Measurements from ENCODE around the gene EVI2B. TPM values are rescaled to one million over a fixed set of nuclear protein-coding genes. Genes with fewer than 3 reads are reported as not detected.

The EVI2B gene
- polyA plus RNA-seq, 1 experiment, result 0.12 TPM

DNA sequence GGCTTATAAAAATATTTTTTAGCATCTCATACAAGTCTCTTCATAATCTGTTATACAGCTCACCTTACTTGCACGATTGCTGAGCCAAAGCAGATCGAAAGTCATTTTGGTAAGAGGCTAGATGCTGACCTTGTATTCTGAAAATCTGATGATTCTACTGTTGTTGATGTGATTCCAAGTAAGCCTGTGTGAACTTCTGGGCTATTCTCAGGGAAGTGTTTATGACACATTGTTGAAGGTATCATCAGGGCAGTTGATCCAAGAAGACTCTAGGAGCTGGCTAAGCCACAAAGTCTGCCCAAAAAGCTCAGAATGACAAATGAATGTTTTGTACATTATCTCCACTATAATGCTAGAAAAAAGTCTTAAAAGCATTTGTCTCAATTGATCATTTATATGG lies 32.8 kb downstream of the EVI2B start:
- H3K4me3 ChIP-seq (ENCODE audit: low read depth, low read length), result no peak overlapping the region
- TF ChIP-seq, protein P1, sequence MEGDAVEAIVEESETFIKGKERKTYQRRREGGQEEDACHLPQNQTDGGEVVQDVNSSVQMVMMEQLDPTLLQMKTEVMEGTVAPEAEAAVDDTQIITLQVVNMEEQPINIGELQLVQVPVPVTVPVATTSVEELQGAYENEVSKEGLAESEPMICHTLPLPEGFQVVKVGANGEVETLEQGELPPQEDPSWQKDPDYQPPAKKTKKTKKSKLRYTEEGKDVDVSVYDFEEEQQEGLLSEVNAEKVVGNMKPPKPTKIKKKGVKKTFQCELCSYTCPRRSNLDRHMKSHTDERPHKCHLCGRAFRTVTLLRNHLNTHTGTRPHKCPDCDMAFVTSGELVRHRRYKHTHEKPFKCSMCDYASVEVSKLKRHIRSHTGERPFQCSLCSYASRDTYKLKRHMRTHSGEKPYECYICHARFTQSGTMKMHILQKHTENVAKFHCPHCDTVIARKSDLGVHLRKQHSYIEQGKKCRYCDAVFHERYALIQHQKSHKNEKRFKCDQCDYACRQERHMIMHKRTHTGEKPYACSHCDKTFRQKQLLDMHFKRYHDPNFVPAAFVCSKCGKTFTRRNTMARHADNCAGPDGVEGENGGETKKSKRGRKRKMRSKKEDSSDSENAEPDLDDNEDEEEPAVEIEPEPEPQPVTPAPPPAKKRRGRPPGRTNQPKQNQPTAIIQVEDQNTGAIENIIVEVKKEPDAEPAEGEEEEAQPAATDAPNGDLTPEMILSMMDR (IDR thresholded peaks at IDR 0.05; ENCODE audit: insufficient read depth, low read depth, low read length), result no peak
- DNase-seq (ENCODE audit: low read depth), result no peak
- peaks cover 2% of the 10 kb centered on the region; the same call in 1 of the 2 replicates for H3K36me3 ChIP-seq (ENCODE audit: control insufficient read depth, insufficient read depth, low read length)
- ChIA-PET CTCF (no interaction called here), POLR2A (no interaction called here)
- no peaks in the 10 kb centered on the region for H3K27me3 ChIP-seq (ENCODE audit: control insufficient read depth, insufficient read depth, low read length)

DNA sequence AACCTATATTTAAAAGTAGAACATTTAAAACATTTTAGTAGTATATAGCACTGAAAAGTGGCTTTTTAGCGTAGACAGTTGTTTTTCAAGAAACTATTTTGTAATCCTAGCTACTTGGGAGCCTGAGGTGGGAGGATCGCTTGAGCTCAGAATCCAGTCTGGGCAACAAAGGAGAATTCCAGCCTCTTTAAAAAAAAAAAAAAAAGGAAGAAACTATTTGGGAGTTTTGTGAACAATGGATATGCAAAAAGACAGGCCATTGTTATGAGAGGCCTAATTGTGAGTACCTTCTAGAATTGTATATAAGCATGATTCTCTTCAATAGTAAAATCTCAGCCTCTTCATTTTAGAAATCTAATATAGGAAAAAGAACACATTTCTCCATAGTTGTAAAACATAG lies 34.5 kb downstream of the EVI2B start:
- TF ChIP-seq, protein P1 (IDR thresholded peaks at IDR 0.05; ENCODE audit: insufficient read depth, low read depth, low read length), result no peak
- Histone ChIP-seq H3K36me3 (ENCODE audit: control insufficient read depth, insufficient read depth, low read length) (peaks cover 2% of the 10 kb centered on the region; the same call in 1 of the 2 replicates), H3K27me3 (ENCODE audit: control insufficient read depth, insufficient read depth, low read length) (no peaks in the 10 kb centered on the region), H3K4me3 (ENCODE audit: low read depth, low read length) (no peak overlapping the region)
- no peak for DNase-seq (ENCODE audit: low read depth)
- ChIA-PET POLR2A (interaction anchor here (0.6 kb wide), 2 partner anchors 22 to 29 kb away, joined by 14 to 15 read pairs; no protein-coding TSS in a partner anchor), CTCF (no interaction called here)

DNA sequence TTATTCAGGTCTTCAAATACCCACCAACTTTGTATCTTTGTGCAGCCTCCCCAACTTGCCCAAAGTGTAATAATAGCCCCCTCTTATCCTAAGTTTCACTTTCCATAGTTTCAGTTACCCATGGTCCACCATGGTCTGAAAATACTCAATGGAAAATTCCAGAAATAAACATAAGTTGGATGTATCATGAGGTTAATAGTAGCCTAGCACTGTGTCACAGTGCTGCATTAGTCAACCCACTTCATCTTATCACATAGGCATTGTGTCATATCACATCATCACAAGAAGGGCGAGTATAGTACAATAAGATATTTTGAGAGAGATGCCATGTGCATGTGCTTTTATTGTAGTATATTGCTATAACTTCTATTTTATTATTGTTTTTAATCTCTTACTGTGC lies 38.7 kb downstream of the EVI2B start:
- peaks cover 2% of the 10 kb centered on the region; the same call in 1 of the 2 replicates for H3K36me3 ChIP-seq (ENCODE audit: control insufficient read depth, insufficient read depth, low read length)
- H3K4me3 ChIP-seq (ENCODE audit: low read depth, low read length), result no peak overlapping the region
- no peaks in the 10 kb centered on the region for H3K27me3 ChIP-seq (ENCODE audit: control insufficient read depth, insufficient read depth, low read length)
- DNase-seq (ENCODE audit: low read depth), result no peak
- CTCF ChIA-PET, result no interaction called here
- POLR2A ChIA-PET, result no interaction called here
- TF ChIP-seq, protein P1 (IDR thresholded peaks at IDR 0.05; ENCODE audit: insufficient read depth, low read depth, low read length), result no peak

DNA sequence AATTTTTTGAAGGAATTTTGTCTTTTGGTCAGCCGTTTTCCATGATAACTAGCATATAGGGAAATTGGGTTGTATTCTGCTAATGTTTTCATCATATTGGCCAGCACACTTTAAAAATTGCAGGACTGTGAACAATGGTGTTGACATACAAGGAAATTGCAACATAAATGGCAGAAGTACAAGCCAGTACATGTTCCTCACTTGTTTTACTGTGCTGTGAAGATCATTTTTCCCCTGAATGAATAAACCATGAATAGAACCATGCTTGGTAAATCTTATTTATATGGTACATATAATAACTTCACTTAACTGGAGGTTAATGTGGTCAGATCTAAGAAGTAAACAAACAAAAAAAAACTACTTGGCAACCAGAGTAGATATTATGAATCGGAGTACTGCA lies 39.6 kb downstream of the EVI2B start:
- peaks cover 2% of the 10 kb centered on the region; the same call in 1 of the 2 replicates for H3K36me3 ChIP-seq (ENCODE audit: control insufficient read depth, insufficient read depth, low read length)
- DNase-seq (ENCODE audit: low read depth), result peak; percentile 41
- ChIA-PET POLR2A (no interaction called here), CTCF (no interaction called here)
- no peak overlapping the region for H3K4me3 ChIP-seq (ENCODE audit: low read depth, low read length)
- H3K27me3 ChIP-seq (ENCODE audit: control insufficient read depth, insufficient read depth, low read length), result no peaks in the 10 kb centered on the region
- TF ChIP-seq, protein P1 (IDR thresholded peaks at IDR 0.05; ENCODE audit: insufficient read depth, low read depth, low read length), result no peak

DNA sequence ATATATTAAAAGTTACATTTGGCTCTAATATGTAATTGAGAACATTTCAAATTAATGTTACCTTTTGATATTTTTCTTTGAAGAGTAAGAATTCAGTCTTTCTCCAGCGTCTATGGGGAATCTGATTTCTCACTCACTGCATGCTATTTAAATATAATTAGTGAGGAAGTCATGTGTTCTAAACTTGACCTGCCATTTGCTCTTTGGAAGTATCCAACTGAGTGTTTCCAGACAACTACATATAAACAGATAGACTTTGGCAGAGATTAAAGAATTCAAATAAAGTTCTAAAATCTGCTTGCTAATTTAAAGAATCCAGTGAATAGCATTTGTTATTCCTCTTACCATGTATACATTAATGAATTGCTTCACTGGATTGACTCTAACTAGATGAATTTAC lies 40.3 kb downstream of the EVI2B start:
- POLR2A ChIA-PET, result no interaction called here
- DNase-seq (ENCODE audit: low read depth), result no peak
- H3K4me3 ChIP-seq (ENCODE audit: low read depth, low read length), result no peak overlapping the region

More for the DNA sequence above, 40.3 kb downstream of the EVI2B start:
- Histone ChIP-seq H3K36me3 (ENCODE audit: control insufficient read depth, insufficient read depth, low read length) (peaks cover 2% of the 10 kb centered on the region; the same call in 1 of the 2 replicates), H3K27me3 (ENCODE audit: control insufficient read depth, insufficient read depth, low read length) (no peaks in the 10 kb centered on the region)
- TF ChIP-seq, protein P1 (IDR thresholded peaks at IDR 0.05; ENCODE audit: insufficient read depth, low read depth, low read length), result no peak
- CTCF ChIA-PET, result no interaction called here
